ENCODE data around the gene TMEM184B. TPM values are rescaled to one million over a fixed set of nuclear protein-coding genes. Genes with fewer than 3 reads are reported as not detected.

The TMEM184B gene
- polyA plus RNA-seq, 1 donor (not counting 4 experiments of a cell fraction or from before 2014, with no cell fraction given) = 18.8 TPM

- dilution Hi-C loops (cut with MboI; ENCODE audit: extremely low pct_ligation_motif_present, low sequenced_read_pairs) = no loop called here
- Histone ChIP-seq H3K4me3 (ENCODE audit: control insufficient read depth in 2 of 3, extremely low read depth in 1 of 3, insufficient read depth in 2 of 3, low read depth in 1 of 3, low read length in 3 of 3) (no peak overlapping the region), H4K20me1 (ENCODE audit: control insufficient read depth, extremely low read depth, insufficient read depth, low read length) (no peaks in the 10 kb centered on the region), H3K4me1 (ENCODE audit: control insufficient read depth, extremely low read depth, insufficient read depth, low read length) (peaks cover 24% of the 10 kb centered on the region), H3K9me1 (ENCODE audit: control insufficient read depth, extremely low read depth, insufficient read depth, low read length) (no peaks in the 10 kb centered on the region), H3K27ac (ENCODE audit: control insufficient read depth, insufficient read depth, low read length) (peak overlapping the region; percentile 96), H3K36me3 (ENCODE audit: control insufficient read depth in 2 of 2, extremely low read depth in 1 of 2, insufficient read depth in 2 of 2, low read length in 2 of 2) (peaks cover 24 to 55% of the 10 kb centered on the region in 2 experiments), H3K9me3 (ENCODE audit: control insufficient read depth, low read depth, low read length) (no peaks in the 10 kb centered on the region), H3K4me2 (ENCODE audit: control insufficient read depth, extremely low read depth, insufficient read depth, low read depth, low read length) (peak overlapping the region; percentile 70), H3K9ac (ENCODE audit: control insufficient read depth, extremely low read depth, insufficient read depth, low read length) (peak overlapping the region; percentile 70), H2AFZ (ENCODE audit: control insufficient read depth, low read length) (no peak overlapping the region), H3K27me3 (ENCODE audit: control insufficient read depth, extremely low read depth, insufficient read depth, low read length) (no peaks in the 10 kb centered on the region), H3K79me2 (ENCODE audit: control insufficient read depth, insufficient read depth, low read length) (no peaks in the 10 kb centered on the region)
- TF ChIP-seq EZH2 (IDR thresholded peaks at IDR 0.05; ENCODE audit: low read length) = no peak
- TF ChIP-seq CTCF (optimal IDR thresholded peaks at IDR 0.05 in 1 of 3, IDR thresholded peaks at IDR 0.05 in 1 of 3, conservative IDR thresholded peaks at IDR 0.05 in 1 of 3; ENCODE audit: extremely low read depth in 1 of 3, insufficient read depth in 2 of 3, low read length in 3 of 3) = no peak
- FAIRE-seq = peak; percentile 98
- DNase-seq (ENCODE audit: low read depth, low spot score) = peak; percentile 76
Measured at GRCh38 chr22:38228873-38229740, 43.7 kb downstream of the TMEM184B start.

- Histone ChIP-seq H3K27ac (ENCODE audit: control insufficient read depth, insufficient read depth, low read length) (peak overlapping the region; percentile 96), H3K4me3 (ENCODE audit: control insufficient read depth in 2 of 3, extremely low read depth in 1 of 3, insufficient read depth in 2 of 3, low read depth in 1 of 3, low read length in 3 of 3) (no peak overlapping the region), H2AFZ (ENCODE audit: control insufficient read depth, low read length) (no peak overlapping the region), H3K9me1 (ENCODE audit: control insufficient read depth, extremely low read depth, insufficient read depth, low read length) (no peaks in the 10 kb centered on the region), H3K27me3 (ENCODE audit: control insufficient read depth, extremely low read depth, insufficient read depth, low read length) (no peaks in the 10 kb centered on the region), H3K36me3 (ENCODE audit: control insufficient read depth in 2 of 2, extremely low read depth in 1 of 2, insufficient read depth in 2 of 2, low read length in 2 of 2) (peaks cover 25 to 52% of the 10 kb centered on the region in 2 experiments), H3K4me1 (ENCODE audit: control insufficient read depth, extremely low read depth, insufficient read depth, low read length) (peaks cover 30% of the 10 kb centered on the region), H3K9ac (ENCODE audit: control insufficient read depth, extremely low read depth, insufficient read depth, low read length) (peak overlapping the region; percentile 70), H4K20me1 (ENCODE audit: control insufficient read depth, extremely low read depth, insufficient read depth, low read length) (no peaks in the 10 kb centered on the region), H3K9me3 (ENCODE audit: control insufficient read depth, low read depth, low read length) (no peaks in the 10 kb centered on the region), H3K79me2 (ENCODE audit: control insufficient read depth, insufficient read depth, low read length) (no peaks in the 10 kb centered on the region), H3K4me2 (ENCODE audit: control insufficient read depth, extremely low read depth, insufficient read depth, low read depth, low read length) (peak overlapping the region; percentile 70)
- dilution Hi-C loops (cut with MboI; ENCODE audit: extremely low pct_ligation_motif_present, low sequenced_read_pairs) = no loop called here
- DNase-seq (ENCODE audit: low read depth, low spot score) (no peak), FAIRE-seq (no peak)
- TF ChIP-seq CTCF (optimal IDR thresholded peaks at IDR 0.05 in 1 of 3, IDR thresholded peaks at IDR 0.05 in 1 of 3, conservative IDR thresholded peaks at IDR 0.05 in 1 of 3; ENCODE audit: extremely low read depth in 1 of 3, insufficient read depth in 2 of 3, low read length in 3 of 3) (no peak), EZH2 (IDR thresholded peaks at IDR 0.05; ENCODE audit: low read length) (no peak)
Measured at GRCh38 chr22:38228326-38228872, 44.4 kb downstream of the TMEM184B start.

All from keratinocyte (primary cell).